ENCODE results near the gene CCN2.
"Not testable (repeated sequence)": the region's sequence is repeated elsewhere in the genome, so short reads cannot be mapped to it uniquely, and the experiment has no call there.

CCN2 gene

DNA sequence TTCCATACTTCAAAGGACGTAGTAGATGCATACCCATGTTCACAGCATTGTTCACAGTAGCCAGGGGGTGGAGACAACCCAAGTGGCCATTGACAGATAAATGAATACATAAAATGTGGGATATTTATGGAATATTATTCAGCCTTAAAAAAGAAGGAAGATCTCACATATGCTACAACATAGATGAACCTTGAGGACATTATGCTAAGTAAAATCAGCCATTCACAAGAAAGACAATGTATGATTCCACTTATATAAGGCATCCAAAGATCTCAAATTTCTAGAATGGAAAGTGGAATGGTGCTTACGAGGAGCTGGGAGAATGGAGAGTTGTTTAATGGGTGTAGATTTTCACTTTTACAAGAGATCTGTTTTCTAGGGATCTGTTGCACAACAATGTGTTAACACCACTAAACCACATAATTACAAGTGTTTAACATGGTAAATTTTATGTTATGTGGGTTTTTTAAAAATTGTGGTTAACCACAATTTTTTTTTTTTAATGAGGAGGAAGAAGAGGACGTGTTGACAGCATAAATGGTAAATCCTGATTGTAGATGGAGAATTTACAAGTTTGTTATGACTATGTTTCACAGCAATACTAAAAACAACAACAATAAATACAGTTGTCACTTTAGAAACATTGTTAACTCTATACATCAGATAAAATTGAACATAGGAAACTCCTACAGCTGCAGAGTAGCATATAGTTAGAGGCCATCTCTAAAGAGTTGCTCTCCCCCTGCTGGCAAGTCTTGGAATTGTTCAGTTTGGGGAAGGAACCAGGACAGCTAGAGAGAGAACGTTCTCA is 41.6 kb downstream of the CCN2 start:
- DNase-seq (ENCODE audit: low read depth) = no peak

DNA sequence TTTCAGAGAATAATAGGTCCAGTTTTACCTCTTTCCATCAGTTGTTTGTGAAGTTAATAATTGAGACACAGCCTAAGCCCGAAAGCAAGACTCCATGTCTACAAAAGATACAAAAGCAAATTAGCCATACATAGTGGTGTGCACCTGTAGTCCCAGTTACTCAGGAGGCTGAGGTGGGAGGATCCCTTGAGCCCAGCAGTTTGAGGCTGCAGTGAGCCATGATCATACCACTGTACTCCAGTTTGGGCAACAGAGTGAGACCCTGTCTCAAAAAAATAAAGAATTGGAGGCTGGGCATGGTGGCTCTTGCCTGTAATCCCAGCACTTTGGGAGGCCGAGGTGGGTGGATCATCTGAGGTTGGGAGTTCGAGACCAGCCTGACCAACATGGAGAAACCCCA is 42.4 kb downstream of the CCN2 start:
- DNase-seq (ENCODE audit: low read depth) = not testable (repeated sequence)

- DNase-seq (ENCODE audit: low read depth) = not testable (repeated sequence)
Measured at GRCh38 chr6:131903734-131904133, 47.4 kb downstream of the CCN2 start.

- not testable (repeated sequence) for DNase-seq (ENCODE audit: low read depth)
Measured at GRCh38 chr6:131901326-131901873, 49.8 kb downstream of the CCN2 start.

GRCh38 chr6:131900231-131900630 is 50.9 kb downstream of the CCN2 start:
- DNase-seq (ENCODE audit: low read depth) = no peak

- DNase-seq (ENCODE audit: low read depth) = no peak
Measured at GRCh38 chr6:131898718-131899117, 52.5 kb downstream of the CCN2 start.
